BLaER1 treated with 17β-estradiol and CSF1 and Interleukin-3, amounts not matched to agents 10 nM and 100 nM (cell line): Measurements from ENCODE around the gene PVALEF.

Experiments
- H3K27ac ChIP-seq, 11 experiments: shearing (Covaris generic); formaldehyde crosslinking; 2 replicates each; pipeline ENCODE4 v1.8.1; 2022
- H3K27me3 ChIP-seq, 11 experiments: shearing (Covaris generic); formaldehyde crosslinking; 2 replicates each; pipeline ENCODE4 v1.8.1; 2022
- H3K36me3 ChIP-seq, 11 experiments: shearing (Covaris generic); formaldehyde crosslinking; 2 replicates each; pipeline ENCODE4 v1.8.1; 2022
- H3K4me1 ChIP-seq, 10 experiments: shearing (Covaris generic); formaldehyde crosslinking; 2 replicates each; pipeline ENCODE4 v1.8.1; 2022
- H3K4me2 ChIP-seq, 11 experiments: shearing (Covaris generic); formaldehyde crosslinking; 2 replicates each; pipeline ENCODE4 v1.8.1; 2022
- H3K4me3 ChIP-seq, 10 experiments: shearing (Covaris generic); formaldehyde crosslinking; 2 replicates each; pipeline ENCODE4 v1.8.1; 2022
- H3K9ac ChIP-seq, 11 experiments: shearing (Covaris generic); formaldehyde crosslinking; 2 replicates each; pipeline ENCODE4 v1.8.1; 2022
- H3K9me3 ChIP-seq, 11 experiments: shearing (Covaris generic); formaldehyde crosslinking; replicated peaks in 1 of 11; 2 replicates each; pipeline ENCODE4 v1.8.1; 2022
- H4K20me1 ChIP-seq, 11 experiments: shearing (Covaris generic); formaldehyde crosslinking; 2 replicates each; pipeline ENCODE4 v1.8.1; 2022
- Cebpa-rat ChIP-seq, 11 experiments: shearing (Covaris generic); IDR thresholded peaks; 2 replicates each; pipeline ENCODE4 v1.8.1; 2022

Gene PVALEF

GRCh38 chr17:81120695-81121621 is 44.3 kb upstream of the PVALEF start:
- H3K9ac ChIP-seq = no peak overlapping the region
- H3K27ac ChIP-seq = no peak overlapping the region
- TF ChIP-seq Cebpa-rat (IDR thresholded peaks at IDR 0.05) = no peak
- H3K9me3 ChIP-seq = no peaks in the 10 kb centered on the region
- no peak overlapping the region for H3K4me2 ChIP-seq
- H4K20me1 ChIP-seq = peaks cover 0 to 58% (median 7%) of the 10 kb centered on the region in 11 experiments; a peak in 14 of 22 replicates
- H3K4me1 ChIP-seq = peaks cover 0 to 39% (median 23%) of the 10 kb centered on the region in 10 experiments; a peak in 15 of 20 replicates
- H3K27me3 ChIP-seq = peaks cover 23 to 36% (median 30%) of the 10 kb centered on the region in 11 experiments; a peak in 20 of 22 replicates
- no peak overlapping the region for H3K4me3 ChIP-seq
- H3K36me3 ChIP-seq = no peaks in the 10 kb centered on the region; a peak in 2 of 22 replicates

GRCh38 chr17:81121841-81122733 is 43.2 kb upstream of the PVALEF start:
- H3K4me1 ChIP-seq = peaks cover 0 to 35% (median 17%) of the 10 kb centered on the region in 10 experiments; a peak in 13 of 20 replicates
- no peak overlapping the region for H3K27ac ChIP-seq
- no peak overlapping the region for H3K4me2 ChIP-seq
- H4K20me1 ChIP-seq = peaks cover 0 to 54% (median 0%) of the 10 kb centered on the region in 11 experiments; a peak in 8 of 22 replicates
- peaks cover 13 to 25% (median 19%) of the 10 kb centered on the region in 11 experiments; a peak in 18 of 22 replicates for H3K27me3 ChIP-seq
- H3K36me3 ChIP-seq = no peaks in the 10 kb centered on the region; a peak in 2 of 22 replicates
- H3K9me3 ChIP-seq = no peaks in the 10 kb centered on the region
- no peak overlapping the region for H3K9ac ChIP-seq
- TF ChIP-seq Cebpa-rat (IDR thresholded peaks at IDR 0.05) = no peak
- H3K4me3 ChIP-seq = no peak overlapping the region

DNA sequence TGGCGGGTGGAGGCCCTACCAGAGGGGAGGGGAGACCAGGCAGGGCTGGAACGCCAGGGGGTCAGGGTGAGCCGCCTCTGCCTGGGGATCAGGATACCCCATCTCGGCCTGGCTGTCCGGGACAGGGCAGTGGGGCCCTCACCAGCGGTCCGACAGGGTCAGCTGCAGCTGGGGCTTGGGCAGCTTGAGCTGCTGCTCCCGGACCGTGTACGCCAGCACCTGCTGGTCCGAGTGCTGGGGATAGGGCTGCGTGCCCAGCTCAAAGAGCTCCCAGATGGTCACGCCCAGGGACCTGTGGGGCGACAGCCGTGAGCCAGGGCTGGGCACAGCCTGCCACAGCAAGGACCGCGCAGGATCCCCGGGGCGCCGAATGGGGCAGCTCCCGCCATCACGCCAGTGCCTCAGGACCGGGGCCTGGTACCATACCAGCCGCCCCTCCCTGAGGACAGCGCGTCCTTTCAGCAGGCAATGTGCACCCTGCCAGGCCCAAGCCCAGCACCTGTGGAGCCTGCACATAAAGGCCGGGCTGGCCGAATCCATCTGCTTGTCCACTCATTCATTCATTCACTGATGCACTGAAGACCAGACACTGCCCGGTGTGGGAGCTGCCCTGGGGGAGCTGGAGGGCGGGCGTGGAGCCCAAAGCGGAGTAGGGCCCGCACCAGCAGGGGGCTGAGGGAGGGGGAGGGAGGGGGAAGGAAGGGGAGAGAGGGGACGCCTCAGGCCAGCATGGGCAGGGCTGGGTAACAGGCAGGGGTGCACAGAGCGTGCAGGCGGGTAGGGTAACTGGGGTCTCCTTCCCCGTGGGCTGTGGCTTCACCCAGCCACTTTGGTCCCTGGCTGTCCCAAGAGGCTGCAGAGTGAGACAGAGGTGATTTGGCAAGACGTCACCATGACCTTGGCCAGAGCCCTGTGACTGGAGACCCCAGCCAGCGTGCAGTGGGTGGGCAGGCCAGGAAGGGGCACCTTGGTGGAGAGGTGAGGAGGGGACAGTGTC is 42.0 kb upstream of the PVALEF start:
- no peak overlapping the region for H3K9ac ChIP-seq
- H3K27ac ChIP-seq = no peak overlapping the region
- peaks cover 3 to 12% (median 6%) of the 10 kb centered on the region in 11 experiments; a peak in 16 of 22 replicates for H3K27me3 ChIP-seq
- no peaks in the 10 kb centered on the region for H3K9me3 ChIP-seq
- H3K36me3 ChIP-seq = no peaks in the 10 kb centered on the region; a peak in 2 of 22 replicates
- H3K4me3 ChIP-seq = no peak overlapping the region
- H4K20me1 ChIP-seq = peaks cover 0 to 46% (median 0%) of the 10 kb centered on the region in 11 experiments; a peak in 6 of 22 replicates
- TF ChIP-seq Cebpa-rat (IDR thresholded peaks at IDR 0.05) = no peak
- peaks cover 0 to 35% (median 20%) of the 10 kb centered on the region in 10 experiments; a peak in 11 of 20 replicates for H3K4me1 ChIP-seq
- H3K4me2 ChIP-seq = no peak overlapping the region

DNA sequence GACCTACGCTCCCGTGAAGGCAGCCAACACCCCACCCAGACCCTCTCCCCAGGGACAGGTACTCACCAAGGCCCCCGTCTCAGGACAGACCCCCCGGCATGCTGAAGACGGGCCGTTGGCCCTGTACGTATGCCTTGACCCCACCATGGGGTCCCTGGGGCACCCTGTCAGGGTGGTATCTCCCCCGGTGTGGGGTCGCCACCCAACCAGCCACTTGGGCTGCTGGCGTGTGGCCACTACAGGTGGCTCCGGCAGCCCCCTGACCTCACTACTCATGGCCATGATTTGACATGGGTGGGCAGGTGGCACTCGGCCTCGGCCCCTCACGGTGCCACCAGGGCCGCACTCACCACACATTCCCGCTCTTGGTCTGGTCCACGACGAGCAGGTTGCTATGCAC is 40.9 kb upstream of the PVALEF start:
- Histone ChIP-seq H3K9me3 (no peaks in the 10 kb centered on the region), H3K27ac (no peak overlapping the region), H3K4me1 (peaks cover 0 to 33% (median 14%) of the 10 kb centered on the region in 10 experiments; a peak in 12 of 20 replicates), H3K4me3 (no peak overlapping the region), H3K36me3 (no peaks in the 10 kb centered on the region; a peak in 2 of 22 replicates), H4K20me1 (peaks cover 0 to 55% (median 0%) of the 10 kb centered on the region in 11 experiments; a peak in 5 of 22 replicates), H3K27me3 (peaks cover 0 to 2% (median 0%) of the 10 kb centered on the region in 11 experiments; a peak in 1 of 22 replicates), H3K4me2 (no peak overlapping the region), H3K9ac (no peak overlapping the region)
- no peak for TF ChIP-seq Cebpa-rat (IDR thresholded peaks at IDR 0.05)

DNA sequence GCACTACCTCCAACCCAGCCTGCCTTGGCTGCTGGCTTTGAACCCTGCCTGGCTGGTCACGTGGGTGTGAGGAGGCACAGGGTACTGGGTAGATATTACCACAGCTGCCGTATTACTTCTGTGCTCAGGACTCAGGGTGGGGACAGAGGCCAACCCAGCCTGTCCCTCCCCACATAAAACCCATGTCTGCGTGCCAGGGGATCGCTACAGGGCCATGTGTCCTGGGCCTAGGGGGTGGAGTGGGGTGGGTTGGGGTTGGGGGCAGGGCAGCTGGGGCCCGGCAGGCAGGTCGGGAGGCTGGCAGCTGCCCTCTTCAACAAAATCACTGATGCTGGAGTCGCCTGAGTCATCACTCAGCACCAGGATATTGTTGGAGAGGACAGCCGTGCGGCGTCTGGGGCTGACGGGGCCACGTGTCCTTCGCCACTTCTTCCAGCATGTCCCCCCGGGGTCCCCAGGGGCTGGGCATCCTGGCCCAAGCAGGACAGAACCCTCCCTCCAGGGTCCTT is 39.7 kb upstream of the PVALEF start:
- H3K9ac ChIP-seq = no peak overlapping the region
- no peaks in the 10 kb centered on the region for H3K9me3 ChIP-seq
- TF ChIP-seq Cebpa-rat (IDR thresholded peaks at IDR 0.05) = no peak
- peaks cover 0 to 53% (median 0%) of the 10 kb centered on the region in 11 experiments; a peak in 5 of 22 replicates for H4K20me1 ChIP-seq
- no peak overlapping the region for H3K4me3 ChIP-seq
- H3K27me3 ChIP-seq = no peaks in the 10 kb centered on the region
- peaks cover 0 to 41% (median 21%) of the 10 kb centered on the region in 10 experiments; a peak in 13 of 20 replicates for H3K4me1 ChIP-seq
- no peak overlapping the region for H3K27ac ChIP-seq
- no peak overlapping the region for H3K4me2 ChIP-seq
- no peaks in the 10 kb centered on the region; a peak in 2 of 22 replicates for H3K36me3 ChIP-seq

- Histone ChIP-seq H3K27ac (no peak overlapping the region), H3K36me3 (no peaks in the 10 kb centered on the region; a peak in 2 of 22 replicates), H4K20me1 (peaks cover 0 to 53% (median 0%) of the 10 kb centered on the region in 11 experiments; a peak in 5 of 22 replicates), H3K9ac (peak overlapping the region in 1 of 11 experiments; percentile 41; a peak in 1 of 22 replicates), H3K4me3 (no peak overlapping the region), H3K27me3 (no peaks in the 10 kb centered on the region), H3K9me3 (no peaks in the 10 kb centered on the region), H3K4me1 (peaks cover 0 to 41% (median 21%) of the 10 kb centered on the region in 10 experiments; a peak in 13 of 20 replicates), H3K4me2 (peak overlapping the region in 5 of 11 experiments; percentile 15 to 51 (median 31); a peak in 7 of 22 replicates)
- TF ChIP-seq Cebpa-rat (IDR thresholded peaks at IDR 0.05) = no peak
These were observed 38.8 kb upstream of the PVALEF start for GRCh38 chr17:81126281-81127132.

GRCh38 chr17:81127133-81127455 is 38.2 kb upstream of the PVALEF start:
- no peaks in the 10 kb centered on the region for H3K9me3 ChIP-seq
- H3K36me3 ChIP-seq = no peaks in the 10 kb centered on the region; a peak in 2 of 22 replicates
- no peak for TF ChIP-seq Cebpa-rat (IDR thresholded peaks at IDR 0.05)
- H3K4me1 ChIP-seq = peaks cover 0 to 43% (median 21%) of the 10 kb centered on the region in 10 experiments; a peak in 13 of 20 replicates
- peak overlapping the region in 1 of 11 experiments; percentile 29; a peak in 1 of 22 replicates for H3K9ac ChIP-seq
- H3K27me3 ChIP-seq = no peaks in the 10 kb centered on the region
- peak overlapping the region in 6 of 11 experiments; percentile 30 to 59 (median 44); a peak in 10 of 22 replicates for H3K4me2 ChIP-seq
- no peak overlapping the region for H3K27ac ChIP-seq
- H3K4me3 ChIP-seq = no peak overlapping the region
- H4K20me1 ChIP-seq = peaks cover 0 to 55% (median 0%) of the 10 kb centered on the region in 11 experiments; a peak in 5 of 22 replicates
